GM21737 (cell line): ENCODE data around the gene NAV3.

Source experiments
- ATAC-seq: cut with Tn5 transposase; IDR thresholded peaks from one replicate; pipeline ENCODE4 v1.9.1; 2021; ENCODE audit warnings: mild to moderate bottlenecking, moderate library complexity; ENCODE audit not compliant: unreplicated experiment

Gene NAV3

GRCh38 chr12:78176643-78177042, 345.9 kb downstream of the NAV3 start:
- no peak for ATAC-seq

GRCh38 chr12:78177298-78177697, 346.6 kb downstream of the NAV3 start:
- no peak for ATAC-seq

GRCh38 chr12:78179346-78179745, 348.7 kb downstream of the NAV3 start:
- ATAC-seq, result no peak

GRCh38 chr12:78181544-78182162, 351.0 kb downstream of the NAV3 start:
- ATAC-seq, result no peak

- no peak for ATAC-seq
Measured at GRCh38 chr12:78183824-78184223, 353.1 kb downstream of the NAV3 start.

- no peak for ATAC-seq
Measured at GRCh38 chr12:78185109-78185508, 354.4 kb downstream of the NAV3 start.

GRCh38 chr12:78185651-78186050, 355.0 kb downstream of the NAV3 start:
- no peak for ATAC-seq

GRCh38 chr12:78186670-78187069, 356.0 kb downstream of the NAV3 start:
- no peak for ATAC-seq

GRCh38 chr12:78187741-78188140, 357.0 kb downstream of the NAV3 start:
- ATAC-seq, result no peak

GRCh38 chr12:78189656-78190055, 359.0 kb downstream of the NAV3 start:
- no peak for ATAC-seq

- ATAC-seq, result no peak
Measured at GRCh38 chr12:78191611-78192010, 360.9 kb downstream of the NAV3 start.

- no peak for ATAC-seq
Measured at GRCh38 chr12:78192979-78193378, 362.3 kb downstream of the NAV3 start.

GRCh38 chr12:78194448-78194847, 363.8 kb downstream of the NAV3 start:
- no peak for ATAC-seq

- no peak for ATAC-seq
Measured at GRCh38 chr12:78198896-78199295, 368.2 kb downstream of the NAV3 start.

GRCh38 chr12:78199926-78200325, 369.2 kb downstream of the NAV3 start:
- ATAC-seq, result no peak

GRCh38 chr12:78204926-78205325, 374.2 kb downstream of the NAV3 start:
- no peak for ATAC-seq

- no peak for ATAC-seq
Measured at GRCh38 chr12:78208092-78208491, 377.4 kb downstream of the NAV3 start.

GRCh38 chr12:78209846-78210505, 379.3 kb downstream of the NAV3 start:
- ATAC-seq, result no peak

- ATAC-seq, result no peak
Measured at GRCh38 chr12:78210506-78210860, 379.8 kb downstream of the NAV3 start.

- ATAC-seq, result no peak
Measured at GRCh38 chr12:78210894-78211302, 380.2 kb downstream of the NAV3 start.

- no peak for ATAC-seq
Measured at GRCh38 chr12:78220811-78221210, 390.1 kb downstream of the NAV3 start.

GRCh38 chr12:78224154-78224553, 393.5 kb downstream of the NAV3 start:
- no peak for ATAC-seq

GRCh38 chr12:78226763-78227162, 396.1 kb downstream of the NAV3 start:
- no peak for ATAC-seq
